NCI-H1092 (cell line): Measurements from ENCODE around the gene SDSL.

Source experiments
- DNase-seq: peaks from one replicate; lab custom pipeline; 2025; lab: John Stamatoyannopoulos, UW

SDSL gene

GRCh38 chr12:113480336-113480971 lies 58.3 kb downstream of the SDSL start:
- no peak for DNase-seq

- DNase-seq: no peak
Measured at GRCh38 chr12:113482334-113482733, 60.2 kb downstream of the SDSL start.

- no peak for DNase-seq
Measured at GRCh38 chr12:113485330-113485729, 63.1 kb downstream of the SDSL start.

GRCh38 chr12:113486722-113487121 lies 64.5 kb downstream of the SDSL start:
- no peak for DNase-seq
